ENCODE data around the gene ZSWIM1.

The ZSWIM1 gene

DNA sequence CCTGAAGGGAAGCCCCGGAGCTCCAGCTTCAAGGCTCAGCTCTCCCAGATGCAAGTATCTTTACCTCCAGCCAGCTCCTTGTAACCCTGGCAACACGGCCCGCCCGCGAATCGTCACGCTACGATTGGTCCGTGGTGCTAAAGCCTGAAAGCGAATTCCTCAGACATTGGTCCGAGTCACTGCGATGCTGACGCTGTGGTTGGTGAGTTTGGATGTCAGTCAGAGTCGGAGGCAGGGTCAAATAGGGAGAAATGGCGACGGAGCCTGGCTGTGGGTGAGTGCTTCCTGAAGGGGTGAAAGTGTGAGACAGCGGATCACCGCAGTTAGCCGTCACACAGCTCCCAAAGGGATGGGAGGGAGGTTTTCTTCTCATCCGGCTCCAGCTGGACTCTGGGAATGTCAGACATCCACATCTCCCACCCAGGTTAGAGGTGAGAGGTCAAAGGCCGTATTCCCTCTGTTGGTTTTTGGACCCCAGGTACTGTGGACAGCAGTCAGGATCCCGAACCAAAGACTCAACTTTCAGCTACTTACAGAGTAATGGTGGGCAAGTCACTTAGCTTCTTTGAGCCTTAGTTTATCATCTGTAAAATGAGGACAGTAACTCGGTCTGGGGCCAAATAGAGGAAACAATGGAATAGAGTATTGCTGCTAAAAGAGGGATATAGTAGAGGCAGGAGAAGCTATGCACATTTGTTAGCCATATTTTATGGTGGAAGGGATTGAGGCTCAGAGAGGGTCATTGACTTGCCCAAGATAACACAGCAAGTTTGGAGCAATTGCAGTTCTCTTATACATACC, at the start of gene ZSWIM1:
Gene ZSWIM1 (plus strand): TSS at position 240 of the 801 bp plus-strand sequence. CDS start 1,366 bp downstream, outside the sequence.
- peak; percentile 91 to 97 for DNase-seq

GRCh38 chr20:45832619-45833018, 48.4 kb upstream of the ZSWIM1 start:
- DNase-seq = no peak

DNA sequence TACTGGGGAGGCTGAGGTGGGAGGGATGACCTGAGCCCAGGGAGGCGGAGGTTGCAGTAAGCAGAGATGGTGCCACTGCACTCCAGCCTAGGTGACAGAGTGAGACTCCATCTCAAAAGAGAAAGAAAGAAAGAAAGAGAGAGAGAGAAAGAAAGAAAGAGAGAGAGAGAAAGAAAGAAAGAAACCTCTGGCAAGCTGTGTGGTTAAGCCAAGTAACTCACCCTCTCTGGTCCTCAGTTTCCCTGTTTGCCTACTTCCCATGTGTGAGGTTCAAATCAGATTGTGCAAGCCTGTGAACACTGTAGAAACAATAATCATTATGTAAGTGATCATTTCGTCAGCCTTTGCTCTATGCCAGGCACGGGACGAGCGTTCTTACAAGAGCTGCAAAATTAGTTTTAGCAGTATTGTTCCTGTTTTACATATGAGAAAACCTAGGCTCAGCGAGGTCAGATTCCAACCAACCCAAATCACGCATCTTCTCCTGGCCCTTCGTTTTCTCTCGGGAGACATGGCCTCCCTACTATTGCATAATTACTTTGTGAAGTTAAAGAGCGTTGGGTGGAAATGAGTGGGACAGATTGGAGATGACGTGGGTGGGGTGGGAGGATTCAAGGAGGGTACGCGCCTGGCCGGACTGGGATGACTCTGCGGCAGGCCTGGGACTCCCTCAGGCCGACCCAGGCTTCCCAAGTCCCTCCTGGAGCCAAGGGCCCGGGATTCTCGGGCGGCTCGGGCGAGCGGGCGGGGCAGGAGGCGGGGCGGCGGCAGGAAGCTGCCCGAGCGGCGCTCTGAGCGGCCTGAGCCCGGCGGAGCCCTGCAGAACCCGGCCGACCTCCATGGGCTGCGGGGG, 47.8 kb upstream of the ZSWIM1 start, which contains the start of gene SNX21:
Gene SNX21 (plus strand): TSS at position 770 of the 853 bp plus-strand sequence. CDS start 121 bp downstream, outside the sequence.
- DNase-seq = peak in 1 of 2 experiments; percentile 14

DNA sequence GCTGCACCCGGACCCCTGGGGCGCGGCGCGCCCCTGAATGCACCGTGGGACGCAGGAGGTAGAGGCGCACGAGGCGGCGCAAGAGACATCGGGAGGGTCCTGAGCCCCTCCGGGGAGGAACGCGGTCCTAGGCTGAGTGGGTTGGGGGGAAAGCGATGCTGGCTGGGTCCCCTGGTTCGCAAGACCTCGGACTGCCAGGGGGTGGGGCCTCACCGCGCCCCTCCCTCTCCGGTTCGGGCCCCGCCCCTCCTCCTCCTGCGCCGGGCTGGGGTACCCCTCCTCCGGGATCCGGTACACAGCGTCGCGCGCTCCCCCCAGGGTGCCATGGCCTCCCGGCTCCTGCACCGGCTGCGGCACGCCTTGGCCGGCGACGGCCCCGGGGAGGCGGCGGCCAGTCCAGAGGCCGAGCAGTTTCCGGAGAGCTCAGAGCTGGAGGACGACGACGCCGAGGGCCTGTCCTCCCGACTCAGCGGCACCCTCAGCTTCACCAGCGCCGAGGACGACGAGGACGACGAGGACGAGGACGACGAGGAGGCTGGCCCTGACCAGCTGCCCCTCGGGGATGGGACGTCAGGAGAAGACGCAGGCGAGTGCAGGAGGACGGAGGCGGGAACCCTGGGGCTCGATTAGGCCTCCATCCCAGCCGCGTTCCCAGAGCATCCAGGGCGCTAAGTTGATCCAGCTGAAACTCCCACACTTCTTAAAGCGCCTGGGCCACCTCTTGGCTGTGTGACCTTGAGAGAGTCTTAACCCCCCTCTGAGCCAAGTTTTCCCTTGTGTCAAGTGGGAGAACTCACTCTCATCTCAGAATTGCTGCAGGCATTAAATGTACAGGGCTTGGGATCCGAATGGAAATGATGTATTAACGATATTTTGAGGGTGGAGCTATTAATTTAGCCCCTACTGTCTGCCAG, 46.9 kb upstream of the ZSWIM1 start:
- DNase-seq = peak in 1 of 2 experiments; percentile 48

GRCh38 chr20:45834797-45835161, 46.2 kb upstream of the ZSWIM1 start:
- DNase-seq = no peak

- DNase-seq = no peak
Observed at GRCh38 chr20:45835329-45835765, 45.7 kb upstream of the ZSWIM1 start.

DNA sequence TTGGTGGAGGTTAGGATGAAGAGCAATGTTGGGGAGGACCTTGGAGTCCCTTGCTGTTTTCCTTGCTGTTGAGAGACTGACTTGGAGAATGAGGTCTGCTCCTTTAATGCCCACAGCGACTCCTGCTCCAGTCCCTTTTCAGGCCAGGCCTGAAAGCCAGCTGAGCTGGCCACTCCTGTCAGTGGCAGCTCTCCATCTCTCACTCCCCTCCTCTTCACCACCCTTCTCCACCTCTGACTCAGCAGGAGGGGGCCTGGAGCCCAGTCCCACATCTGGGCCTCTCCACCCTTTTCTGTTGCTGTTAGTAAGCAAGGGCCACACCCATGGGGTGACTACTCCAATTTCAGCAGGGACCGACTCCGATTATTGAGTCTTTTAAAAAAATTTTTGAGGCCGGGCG, 45.2 kb upstream of the ZSWIM1 start:
- no peak for DNase-seq

GRCh38 chr20:45836841-45837240, 44.2 kb upstream of the ZSWIM1 start:
- DNase-seq = no peak

GRCh38 chr20:45840700-45841198, 40.3 kb upstream of the ZSWIM1 start:
- no peak for DNase-seq

DNA sequence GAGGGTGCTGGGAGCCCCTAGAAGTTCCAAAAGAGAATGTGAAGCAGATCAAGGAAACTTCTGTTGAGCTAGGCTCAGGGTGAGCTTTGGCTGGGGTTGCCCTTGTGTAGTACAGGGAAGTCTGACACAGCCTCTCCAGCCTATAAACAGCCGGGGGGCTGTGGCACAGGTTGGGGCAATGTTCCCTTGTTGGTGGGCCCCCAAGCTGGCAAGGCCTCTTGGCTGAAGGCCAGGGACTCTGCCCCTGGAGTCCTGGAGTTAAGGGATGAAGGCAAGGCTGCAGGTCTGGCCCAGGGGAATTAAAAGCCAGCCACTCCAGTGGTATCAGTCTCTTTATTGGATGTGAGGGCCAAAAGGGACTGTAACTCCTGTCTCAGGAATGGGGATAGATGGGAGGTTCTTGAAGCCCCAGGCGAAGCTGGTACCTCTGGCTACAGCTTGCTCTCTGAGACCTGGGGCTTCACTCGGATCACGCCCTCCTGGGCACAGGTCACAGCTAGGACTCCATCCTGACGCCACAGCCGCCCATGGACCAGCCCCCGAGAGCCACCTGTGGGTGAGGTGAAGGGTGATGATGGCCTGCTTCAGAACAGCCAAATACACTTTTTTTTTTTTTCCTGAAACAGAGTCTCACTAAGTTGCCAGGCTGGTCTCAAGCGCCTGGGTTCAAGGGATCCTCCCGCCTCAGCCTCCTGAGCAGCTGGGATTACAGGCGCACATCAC, 39.5 kb upstream of the ZSWIM1 start:
- no peak for DNase-seq

DNA sequence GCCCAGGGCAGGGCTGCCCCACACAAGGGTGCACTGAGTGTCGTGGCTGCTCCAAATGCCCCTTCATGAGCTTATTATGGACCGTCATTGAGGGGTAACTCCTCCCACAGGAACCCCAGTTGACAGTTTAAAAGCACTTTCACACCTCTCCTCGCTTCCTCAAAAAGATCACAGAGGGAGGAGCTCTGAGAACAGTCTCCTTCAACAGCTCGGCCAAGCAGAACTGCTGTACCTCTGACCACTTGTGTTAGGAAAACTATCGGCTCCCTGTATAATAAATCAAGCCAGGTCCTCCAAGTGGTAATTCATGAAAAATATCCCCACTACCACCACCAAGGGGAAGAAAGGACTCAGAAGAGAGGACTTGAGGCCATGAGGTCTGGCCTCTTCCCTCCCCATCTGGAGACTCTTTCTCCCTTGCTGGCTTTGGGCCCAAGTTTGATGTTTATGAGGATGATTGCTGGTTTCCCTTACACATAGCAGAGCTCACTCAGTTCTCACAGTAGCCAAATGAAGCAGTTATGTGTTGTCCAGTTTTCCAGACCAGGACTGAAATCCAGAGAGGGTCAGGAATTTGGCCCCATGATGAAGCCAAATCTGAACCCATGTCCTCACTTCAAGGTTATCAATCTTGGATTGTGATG, 38.7 kb upstream of the ZSWIM1 start:
- no peak for DNase-seq

DNA sequence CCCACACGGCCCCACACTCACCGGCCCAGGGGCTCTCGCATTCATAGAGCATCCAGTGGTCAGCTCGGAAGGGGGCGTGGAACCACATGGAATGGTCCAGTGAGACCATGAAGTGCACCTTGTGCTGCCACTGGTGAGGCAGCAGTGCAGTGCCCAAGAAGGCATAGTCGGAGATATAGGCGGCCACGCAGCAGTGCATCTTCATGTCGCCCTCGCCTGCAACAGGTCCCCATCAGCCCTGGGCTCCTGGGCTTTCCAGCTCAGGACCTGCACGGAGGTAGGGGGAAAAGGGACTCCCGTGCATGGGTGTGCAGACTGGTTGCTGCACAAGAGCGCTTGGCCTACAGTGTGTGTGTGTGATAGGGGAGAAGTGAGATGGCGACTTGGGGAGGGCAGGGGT, 37.5 kb upstream of the ZSWIM1 start:
- no peak for DNase-seq

- DNase-seq = no peak
Observed at GRCh38 chr20:45845452-45845851, 35.6 kb upstream of the ZSWIM1 start.

DNA sequence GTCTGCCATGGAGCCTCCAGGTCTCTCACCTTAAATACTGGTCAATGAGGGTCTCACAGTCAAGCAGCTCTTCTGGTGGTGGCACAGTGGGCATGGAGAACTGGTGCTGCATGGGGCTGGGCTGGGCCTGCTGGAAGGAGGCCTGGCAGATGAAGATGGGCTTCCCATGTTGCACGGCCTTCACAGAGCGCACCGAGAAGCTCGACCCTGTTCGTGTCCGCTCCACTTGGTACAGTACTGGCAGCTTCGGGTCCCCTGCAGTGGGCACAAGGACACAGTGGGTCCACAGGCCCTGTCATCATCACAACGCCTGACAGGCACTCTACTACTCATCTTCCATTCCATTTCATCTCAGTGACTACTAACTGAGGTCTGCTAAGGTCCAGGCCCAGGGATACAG, 32.6 kb upstream of the ZSWIM1 start:
- no peak for DNase-seq

DNA sequence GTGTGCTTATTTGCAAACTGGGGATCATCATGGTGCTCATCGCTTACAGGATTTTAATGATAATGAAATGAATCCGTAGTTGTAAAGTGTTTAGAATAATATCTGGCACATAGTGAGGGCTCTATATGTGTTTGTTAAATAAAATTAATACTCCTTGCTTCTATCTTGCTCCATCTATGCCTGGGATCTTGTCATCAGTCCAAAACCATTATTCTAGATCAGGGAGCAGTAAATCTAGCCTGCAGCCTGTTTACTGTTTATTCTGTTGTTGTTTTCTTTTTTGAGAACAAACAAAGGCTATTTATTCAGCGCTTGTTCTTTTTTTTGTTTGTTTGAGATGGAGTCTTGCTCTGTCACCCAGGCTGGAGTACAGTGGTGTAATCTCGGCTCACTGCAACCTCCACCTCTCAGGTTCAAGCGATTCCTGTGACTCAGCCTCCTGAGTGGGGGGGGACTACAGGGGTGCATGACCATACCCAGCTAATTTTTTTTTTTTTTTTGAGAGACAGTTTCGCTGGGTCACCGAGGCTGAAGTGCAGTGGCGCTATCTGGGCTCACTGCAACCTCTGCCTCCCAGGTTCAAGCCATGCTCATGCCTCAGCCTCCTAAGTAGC, 32.0 kb upstream of the ZSWIM1 start:
- DNase-seq = no peak

- no peak for DNase-seq
Observed at GRCh38 chr20:45850238-45850637, 30.8 kb upstream of the ZSWIM1 start.

DNA sequence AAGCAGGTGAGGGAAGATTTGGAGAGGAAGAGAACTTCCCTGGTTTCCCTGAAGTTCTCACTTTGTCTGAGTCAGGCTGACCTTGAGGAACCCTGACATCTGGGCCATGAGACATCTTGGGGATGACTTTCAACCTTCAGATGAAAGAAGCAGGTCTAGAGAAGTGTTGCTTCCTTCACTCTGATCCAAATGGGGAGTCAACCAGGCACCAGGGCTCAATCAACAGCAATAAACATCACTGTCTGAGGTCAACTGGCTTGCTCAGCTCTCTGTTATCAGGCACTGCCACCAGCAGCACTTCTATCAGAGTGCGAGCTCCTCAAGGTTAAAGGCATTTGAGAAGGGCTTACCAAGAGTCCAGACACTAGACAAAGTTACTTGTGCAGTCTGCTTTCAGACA, 30.1 kb upstream of the ZSWIM1 start:
- DNase-seq = no peak

DNA sequence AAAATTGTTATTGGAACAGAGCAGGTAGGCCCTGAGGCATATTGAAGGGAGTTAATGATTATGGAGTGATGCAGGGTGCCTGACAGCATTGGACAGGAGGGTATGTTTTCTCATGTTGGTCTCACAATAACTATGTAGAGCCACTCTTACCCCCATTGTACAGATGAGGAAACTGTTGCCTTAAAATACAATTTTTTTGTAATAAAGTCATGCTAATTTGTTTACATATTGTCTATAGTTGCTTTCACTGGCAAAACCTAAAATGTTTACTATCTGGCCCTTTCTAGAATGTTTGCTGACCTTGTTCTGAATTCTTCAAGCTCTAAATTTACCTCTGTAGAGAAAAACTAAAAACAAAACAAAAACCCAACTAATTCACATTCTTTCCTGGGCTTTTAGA, 29.5 kb upstream of the ZSWIM1 start:
- DNase-seq = no peak

GRCh38 chr20:45852326-45852725, 28.7 kb upstream of the ZSWIM1 start:
- DNase-seq = no peak

GRCh38 chr20:45853484-45853883, 27.5 kb upstream of the ZSWIM1 start:
- no peak for DNase-seq
